Right lobe of liver (tissue), 6 donors: ENCODE measurements around the gene TBC1D5. TPM values are rescaled to one million over a fixed set of nuclear protein-coding genes. Genes with fewer than 3 reads are reported as not detected.

Experiments used
- ATAC-seq, 4 donors: fragments of 200-7000 bp; cut with Tn5 transposase; one replicate each; pipeline ENCODE4 v1.9.1; 2020; ENCODE audit warnings: mild to moderate bottlenecking in 4 of 4, moderate library complexity in 4 of 4
- DNase-seq, 3 donors: peaks; one replicate each; pipeline ENCODE4 v3.0.0-alpha.2; 2020
- H3K27ac ChIP-seq, 3 donors: fragments of 200-600 bp; one replicate each; pipeline ENCODE4 v1.8.0; 2022
- H3K27me3 ChIP-seq, 2 donors: fragments of 200-600 bp; one replicate each; pipeline ENCODE4 v1.8.0; 2022
- H3K36me3 ChIP-seq, 4 donors: fragments of 200-600 bp; sonication (generic) in 1 of 4; one replicate each; pipeline versions ENCODE4 v1.5.1 to v1.8.0; 2017 to 2022; ENCODE audit warnings: control low read depth in 1 of 4
- H3K4me1 ChIP-seq, 4 donors: fragments of 200-600 bp; sonication (generic) in 1 of 4; one replicate each; pipeline versions ENCODE4 v1.5.1 to v1.8.0; 2017 to 2022; ENCODE audit warnings: control low read depth in 1 of 4
- H3K4me3 ChIP-seq, 3 donors: fragments of 200-600 bp; one replicate each; pipeline ENCODE4 v1.8.0; 2022
- H3K9me3 ChIP-seq, 4 donors: fragments of 200-600 bp; sonication (generic) in 1 of 4; one replicate each; pipeline versions ENCODE4 v1.5.1 to v1.8.0; 2017 to 2022; ENCODE audit warnings: control low read depth in 1 of 4
- CTCF ChIP-seq, 4 donors: fragments of 200-600 bp in 3 of 4; fragments of 450-650 bp in 1 of 4; IDR thresholded peaks; one replicate each; pipeline versions ENCODE4 v1.5.1 to v1.8.0; 2016 to 2022; ENCODE audit warnings: antibody characterized with exemption in 4 of 4, mild to moderate bottlenecking in 2 of 4
- POLR2A ChIP-seq: fragments of 450-650 bp; IDR thresholded peaks from one replicate; pipeline ENCODE4 v1.6.1; 2017; ENCODE audit warnings: antibody characterized with exemption, mild to moderate bottlenecking
- WGBS: methylation state at CpG from one replicate; pipeline ENCODE4 v1.1.6; 2018; ENCODE audit warnings: low coverage, low lambda C conversion rate; ENCODE audit not compliant: insufficient coverage; ENCODE audit errors: missing lambda C conversion rate; 5-methylcytosine and 5-hydroxymethylcytosine counted together
- intact Hi-C, 2 donors: fragments of 100-400 bp; cut with DNase I; formaldehyde crosslinking; loops; one replicate each; pipeline versions ENCODE4 v1.11.2 to v1.14.1; 2022
- total RNA-seq, 6 experiments: library from RNA; depleted of rRNA in 2 of 6; stranded (reverse); fragments of >200 nt in 2 of 6; fragmentation: NEBNext Ultra II Directional in 3 of 6; extraction: Animal tissue kit (Norgen Biotek cat#: 25700) in 3 of 6; gene quantifications; one replicate each; pipeline versions ENCODE4 v1.1.0 to v1.2.4, GENCODE V29; 2016 to 2023
- donor health status: DM: no; HTN: yes; CAD: no.
- donor health status: DM: no; HTN: no; CAD: no.
- donor health status: DM: no; HTN: no; CAD: no.
- donor health status: DM: no; HTN: yes; CAD: no.
- donor health status: DM: no; HTN: yes; CAD: no.

Gene TBC1D5
- total RNA-seq, 6 experiments from 2014 or later: 21.5 to 33.4 (median 27.7) TPM

- Histone ChIP-seq H3K27me3 (no peaks in the 10 kb centered on the region), H3K36me3 (peaks cover 0 to 12% (median 2%) of the 10 kb centered on the region in 4 donors), H3K27ac (no peak overlapping the region), H3K9me3 (no peaks in the 10 kb centered on the region), H3K4me3 (no peak overlapping the region), H3K4me1 (no peaks in the 10 kb centered on the region)
- 61% methylated on average over 5 of the region's 5 CpGs for WGBS
- no peak for ATAC-seq
- intact Hi-C loops: no loop called here
- DNase-seq: no peak
- no peak for TF ChIP-seq CTCF (IDR thresholded peaks at IDR 0.05)
- no peak for TF ChIP-seq POLR2A
Measured at GRCh38 chr3:17182166-17182565, 560.3 kb downstream of the TBC1D5 start.

- H3K4me3 ChIP-seq: no peak overlapping the region
- H3K27me3 ChIP-seq: no peaks in the 10 kb centered on the region
- 88% methylated on average over 2 of the region's 2 CpGs for WGBS
- H3K9me3 ChIP-seq: no peaks in the 10 kb centered on the region
- intact Hi-C loops: no loop called here
- no peak overlapping the region for H3K27ac ChIP-seq
- peaks cover 0 to 12% (median 2%) of the 10 kb centered on the region in 4 donors for H3K36me3 ChIP-seq
- TF ChIP-seq CTCF (IDR thresholded peaks at IDR 0.05) (no peak), POLR2A (no peak)
- ATAC-seq: no peak
- DNase-seq: no peak
- H3K4me1 ChIP-seq: no peaks in the 10 kb centered on the region
Measured at GRCh38 chr3:17181413-17181907, 561.0 kb downstream of the TBC1D5 start.

GRCh38 chr3:17179381-17180205 lies 562.8 kb downstream of the TBC1D5 start:
- H3K9me3 ChIP-seq: no peaks in the 10 kb centered on the region
- WGBS: 89% methylated on average over 7 of the region's 7 CpGs
- TF ChIP-seq POLR2A: no peak
- no peak for TF ChIP-seq CTCF (IDR thresholded peaks at IDR 0.05)
- no peak for DNase-seq
- intact Hi-C loops: no loop called here
- H3K4me1 ChIP-seq: no peaks in the 10 kb centered on the region
- ATAC-seq: no peak
- no peaks in the 10 kb centered on the region for H3K27me3 ChIP-seq
- H3K36me3 ChIP-seq: peaks cover 0 to 9% (median 2%) of the 10 kb centered on the region in 4 donors
- no peak overlapping the region for H3K4me3 ChIP-seq
- H3K27ac ChIP-seq: no peak overlapping the region

DNA sequence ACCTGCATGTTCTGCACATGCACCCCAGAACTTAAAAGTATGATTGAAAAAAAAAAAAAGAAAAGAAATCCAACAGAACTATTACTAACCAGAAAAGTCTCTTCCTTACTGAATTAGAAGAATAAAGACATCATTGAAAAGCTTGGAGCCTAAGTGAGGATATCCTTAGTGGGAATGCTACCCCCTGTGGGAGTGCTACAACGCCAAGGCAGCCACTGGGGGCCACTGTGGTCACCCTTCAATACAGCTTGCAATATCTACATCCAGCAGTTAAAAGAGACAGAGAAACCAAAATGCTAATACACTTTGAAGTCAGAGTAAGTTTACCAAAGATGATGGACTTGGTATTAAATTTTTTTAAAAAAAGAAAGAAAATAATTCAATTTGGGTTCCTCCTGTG lies 565.7 kb downstream of the TBC1D5 start:
- intact Hi-C loops: no loop called here
- ATAC-seq (no peak), DNase-seq (no peak)
- Histone ChIP-seq H3K4me1 (no peaks in the 10 kb centered on the region), H3K36me3 (no peaks in the 10 kb centered on the region), H3K27ac (no peak overlapping the region), H3K27me3 (no peaks in the 10 kb centered on the region), H3K4me3 (no peak overlapping the region), H3K9me3 (no peaks in the 10 kb centered on the region)
- 75% methylated on average over 1 of the region's 1 CpG for WGBS
- TF ChIP-seq CTCF (IDR thresholded peaks at IDR 0.05) (no peak), POLR2A (no peak)
